GM19468 (cell line): ENCODE data around the gene TXNRD2.
"Not testable (repeated sequence)": the region's sequence is repeated elsewhere in the genome, so short reads cannot be mapped to it uniquely, and the experiment has no call there.

Experiments used
- ATAC-seq: cut with Tn5 transposase; IDR thresholded peaks from one replicate; pipeline ENCODE4 v1.9.1; 2021; ENCODE audit warnings: mild to moderate bottlenecking, moderate library complexity, moderate number of reproducible peaks; ENCODE audit not compliant: unreplicated experiment; ENCODE audit errors: extremely low read depth

TXNRD2 gene

GRCh38 chr22:19930551-19931486 lies 10.8 kb downstream of the TXNRD2 start:
- no peak for ATAC-seq

GRCh38 chr22:19929586-19930550 lies 11.8 kb downstream of the TXNRD2 start:
- ATAC-seq, result no peak

- ATAC-seq, result no peak
These were observed 13.4 kb downstream of the TXNRD2 start for GRCh38 chr22:19928207-19928606.

DNA sequence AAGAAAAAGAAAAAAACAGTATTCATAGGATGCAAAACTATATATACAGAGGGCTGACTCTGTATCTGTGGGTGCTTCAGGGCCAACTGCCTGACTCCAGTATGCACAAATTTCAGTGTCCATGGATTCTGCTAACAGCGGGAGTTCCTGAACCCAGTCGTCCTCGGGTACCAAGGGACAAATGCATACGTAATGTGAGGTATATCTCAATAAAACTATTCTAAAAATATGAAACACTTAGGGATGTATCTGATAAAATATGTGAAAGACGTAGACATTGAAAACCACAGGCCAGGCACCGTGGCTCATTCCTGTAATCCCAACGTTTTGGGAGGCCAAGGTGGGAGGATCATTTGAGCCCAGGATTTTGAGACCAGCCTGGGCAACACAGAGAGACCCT lies 13.9 kb downstream of the TXNRD2 start:
- no peak for ATAC-seq

DNA sequence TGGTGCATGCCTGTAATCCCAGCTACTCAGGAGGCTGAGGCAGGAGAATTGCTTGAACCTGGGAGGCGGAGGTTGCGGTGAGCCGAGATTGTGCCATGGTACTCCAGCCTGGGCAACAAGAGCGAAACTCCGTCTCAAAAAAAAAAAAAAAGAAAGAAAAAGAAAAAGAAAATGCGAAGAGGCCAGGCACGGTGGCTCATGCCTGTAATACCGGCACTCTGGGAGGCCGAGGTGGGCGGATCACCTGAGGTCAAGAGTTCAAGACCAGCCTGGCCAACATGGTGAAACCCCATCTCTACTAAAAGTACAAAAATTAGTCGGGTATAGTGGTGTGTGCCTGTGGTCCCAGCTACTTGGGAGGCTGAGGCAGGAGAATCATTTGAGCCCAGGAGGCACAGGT lies 15.6 kb downstream of the TXNRD2 start:
- ATAC-seq, result not testable (repeated sequence)

DNA sequence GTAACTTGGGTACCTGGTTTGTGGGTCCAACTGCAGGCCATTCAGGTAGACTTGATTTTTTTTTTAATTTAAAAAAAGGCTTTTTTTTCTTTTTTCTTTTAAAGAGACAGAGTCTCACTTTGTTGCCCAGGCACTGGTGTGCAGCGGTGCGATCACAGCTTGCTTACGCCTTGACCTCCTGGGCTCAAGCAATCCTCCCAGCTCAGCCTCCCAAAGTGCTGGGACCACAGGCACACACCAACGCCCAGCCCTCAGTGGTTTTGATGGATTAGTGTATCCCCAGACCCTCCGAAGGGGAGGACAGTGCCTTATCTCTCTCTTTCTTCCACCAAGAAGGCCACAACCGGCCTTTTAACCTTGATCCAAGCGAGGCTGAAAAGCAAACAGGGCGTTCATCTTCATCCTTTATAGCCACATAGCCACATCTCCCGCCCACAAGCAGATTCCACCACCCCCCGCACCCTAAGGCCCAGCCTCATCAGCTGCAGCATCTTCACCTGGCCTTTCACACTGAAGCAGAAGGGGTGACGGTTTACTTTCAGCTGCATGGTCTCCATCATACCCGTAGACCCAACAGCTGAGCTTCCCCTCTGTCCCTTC lies 17.6 kb downstream of the TXNRD2 start:
- ATAC-seq, result no peak

DNA sequence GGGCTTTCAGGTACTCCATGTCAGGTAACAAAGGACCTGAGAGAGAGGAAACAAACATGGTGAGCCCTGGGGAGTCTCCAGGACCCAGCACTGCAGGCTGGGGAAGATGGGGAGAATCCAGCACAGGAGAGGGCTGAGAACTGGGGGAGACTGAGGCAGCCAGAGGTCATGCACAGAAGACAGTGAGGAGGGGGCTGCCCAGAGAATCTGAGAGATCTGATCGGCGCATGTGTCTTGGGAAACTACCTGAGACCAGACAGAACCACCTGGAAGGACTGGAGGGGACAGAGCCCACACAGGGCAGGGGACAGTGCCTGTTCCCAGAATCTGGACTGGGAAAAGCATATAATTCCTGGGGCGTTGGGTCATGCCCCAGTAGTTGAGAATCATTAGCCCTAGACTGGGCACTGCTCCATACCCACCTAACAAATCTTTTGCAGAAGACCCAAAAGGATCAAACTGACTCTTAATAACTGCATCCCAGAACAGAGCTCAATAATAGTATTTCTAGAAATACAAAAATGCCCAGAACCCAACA lies 20.0 kb downstream of the TXNRD2 start:
- no peak for ATAC-seq

GRCh38 chr22:19919701-19920363 lies 21.8 kb downstream of the TXNRD2 start:
- ATAC-seq, result no peak

DNA sequence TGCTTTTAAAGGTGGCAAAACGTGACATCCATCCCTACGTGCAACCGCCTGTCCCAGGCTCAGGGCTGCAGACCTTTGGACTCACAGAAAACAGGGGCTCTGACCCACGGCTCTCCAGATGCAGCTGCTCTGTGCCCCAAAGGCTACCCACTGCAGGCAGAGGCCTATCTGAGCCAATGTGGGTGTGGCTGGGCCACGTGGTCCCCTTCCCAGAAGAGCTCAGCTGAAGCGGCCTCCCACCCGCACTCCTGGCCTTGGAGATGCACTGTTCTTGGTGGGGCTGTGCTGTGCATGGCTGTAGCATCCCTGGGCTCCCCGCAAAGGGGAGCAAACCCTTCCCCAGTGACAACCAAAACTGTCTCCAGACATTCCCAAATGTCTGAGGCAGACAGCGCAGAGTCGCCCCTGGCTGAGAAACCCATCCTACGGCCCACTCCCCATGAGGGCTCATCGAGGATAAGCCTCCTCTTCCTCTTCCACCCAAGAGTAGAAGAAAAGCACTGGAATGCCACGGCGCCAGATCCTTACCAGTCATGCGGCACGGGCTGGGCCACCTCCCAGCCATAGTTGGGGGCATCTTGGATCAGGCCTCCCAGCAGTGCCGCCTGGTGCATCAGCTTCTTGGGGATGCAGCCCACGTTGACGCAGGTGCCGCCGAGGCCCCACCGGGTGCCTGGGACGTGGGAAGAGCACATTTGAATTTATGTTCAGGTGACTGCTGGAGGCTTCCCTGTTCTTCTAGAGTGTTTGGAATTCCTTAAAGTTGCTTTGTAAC lies 23.1 kb downstream of the TXNRD2 start:
- ATAC-seq, result no peak

DNA sequence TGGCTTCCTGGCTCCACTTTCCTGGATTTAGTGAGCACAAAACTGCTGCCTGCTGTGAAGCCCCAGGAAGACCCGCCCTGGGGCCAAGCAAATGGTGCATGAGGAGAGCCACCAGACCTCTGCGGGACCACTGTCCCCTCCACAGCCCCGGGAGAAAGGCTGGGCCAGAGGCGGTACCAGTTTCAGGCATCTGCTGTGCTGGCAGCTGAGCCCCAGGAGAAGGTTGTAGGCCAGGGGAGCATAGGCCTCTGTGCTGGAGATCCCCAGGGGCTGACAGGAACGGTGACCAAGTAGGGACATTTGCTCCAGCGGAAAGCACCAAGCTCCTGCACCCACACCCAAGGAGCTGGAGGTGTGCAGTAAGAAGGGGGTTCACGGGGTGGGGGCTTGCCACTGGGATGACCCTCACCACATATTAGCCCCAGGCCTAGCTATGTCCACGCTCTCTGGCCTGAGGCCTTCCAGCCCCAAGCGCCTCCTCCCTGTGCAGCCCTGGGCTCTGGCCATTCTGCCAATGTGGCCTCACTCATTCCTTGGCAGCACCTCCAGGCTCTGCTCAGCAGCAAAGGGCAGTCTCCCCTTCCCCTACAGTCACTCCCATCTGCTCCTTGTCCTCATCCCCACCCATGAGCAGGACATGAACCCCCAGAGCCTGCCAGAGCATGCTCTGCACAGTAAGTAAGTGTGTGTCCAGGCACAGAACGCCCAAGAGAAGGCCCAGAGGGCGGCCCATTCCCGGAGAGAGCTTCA lies 24.1 kb downstream of the TXNRD2 start:
- no peak for ATAC-seq

DNA sequence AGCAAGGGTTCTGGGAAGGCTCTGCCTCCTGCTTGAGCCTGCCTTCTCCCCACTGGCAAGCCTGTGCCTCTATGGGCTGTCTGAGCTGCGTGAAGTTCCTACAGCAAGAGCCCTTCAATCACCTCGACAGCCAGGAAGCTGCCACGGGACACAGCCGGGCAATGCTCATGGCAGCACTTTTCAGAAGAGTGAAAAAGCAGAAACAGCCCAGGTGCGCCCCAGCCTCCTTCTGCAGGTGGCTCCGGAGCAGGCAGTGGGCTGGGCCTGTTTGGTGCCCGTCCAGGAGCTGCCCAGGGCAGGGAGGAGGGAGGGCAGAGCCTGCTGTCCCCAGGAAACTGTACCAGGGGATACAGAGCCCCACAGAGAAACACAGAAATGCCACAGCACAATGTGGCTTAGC lies 24.7 kb downstream of the TXNRD2 start:
- ATAC-seq, result no peak

GRCh38 chr22:19916006-19916405 lies 25.6 kb downstream of the TXNRD2 start:
- ATAC-seq, result no peak

GRCh38 chr22:19915287-19915954 lies 26.2 kb downstream of the TXNRD2 start:
- no peak for ATAC-seq

DNA sequence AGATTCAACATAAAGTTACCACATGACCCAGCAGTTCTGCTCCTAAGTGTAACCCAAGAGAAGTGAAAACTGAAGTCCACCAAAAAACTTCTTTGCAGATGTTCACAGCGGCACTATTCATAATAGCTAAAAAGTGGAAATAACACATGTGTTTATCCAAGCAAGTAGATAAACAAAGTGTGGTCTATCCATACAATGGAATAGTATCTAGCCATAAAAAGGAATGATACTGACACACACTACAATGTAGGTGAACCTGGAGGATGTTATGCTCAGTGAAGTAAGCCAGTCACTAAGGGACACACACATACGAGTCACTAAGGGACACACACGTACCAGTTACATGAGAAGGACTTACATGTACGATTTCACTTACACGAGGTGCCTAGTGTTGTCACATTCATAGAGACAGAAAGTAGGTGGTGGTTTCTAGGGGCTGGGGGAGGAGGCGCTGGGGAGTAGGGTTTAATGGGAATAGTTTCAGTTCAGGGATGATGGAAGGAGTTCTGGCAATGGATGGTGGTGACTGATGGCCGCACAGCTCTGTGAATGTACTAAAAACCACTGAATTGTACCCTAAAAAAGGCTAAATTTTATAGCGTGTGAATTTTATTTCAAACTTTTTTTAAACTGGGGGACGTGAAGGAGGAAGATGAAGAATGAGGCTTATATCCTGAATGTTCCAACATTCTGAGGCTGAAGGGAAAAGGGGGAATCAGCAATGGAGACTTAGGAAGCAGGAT lies 27.2 kb downstream of the TXNRD2 start:
- no peak for ATAC-seq

GRCh38 chr22:19913337-19913936 lies 28.2 kb downstream of the TXNRD2 start:
- ATAC-seq, result no peak

- ATAC-seq, result no peak
These were observed 29.2 kb downstream of the TXNRD2 start for GRCh38 chr22:19912271-19912999.
